ENCODE data around the gene SH3PXD2A.

DNA sequence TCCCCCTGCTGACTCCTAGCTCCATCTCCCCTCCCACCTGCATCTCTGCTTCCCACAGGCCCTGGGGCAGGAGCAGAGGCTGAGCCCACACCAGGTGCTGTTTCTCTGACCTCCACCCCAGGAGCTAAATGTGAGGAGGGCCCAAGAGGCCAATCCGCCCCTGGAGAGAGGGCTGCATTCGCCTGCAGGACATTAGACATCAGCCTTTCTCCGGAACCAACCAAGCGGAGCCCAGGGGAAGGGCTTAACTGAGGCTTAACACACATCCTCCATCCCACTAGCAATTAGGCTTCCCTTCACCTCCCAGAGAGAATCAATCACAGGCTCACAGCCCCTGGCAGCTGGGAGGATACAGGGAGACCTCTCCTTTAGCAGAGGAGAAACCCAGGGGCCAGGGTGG, 50.5 kb downstream of the SH3PXD2A start:
- TF ChIP-seq, protein P1, sequence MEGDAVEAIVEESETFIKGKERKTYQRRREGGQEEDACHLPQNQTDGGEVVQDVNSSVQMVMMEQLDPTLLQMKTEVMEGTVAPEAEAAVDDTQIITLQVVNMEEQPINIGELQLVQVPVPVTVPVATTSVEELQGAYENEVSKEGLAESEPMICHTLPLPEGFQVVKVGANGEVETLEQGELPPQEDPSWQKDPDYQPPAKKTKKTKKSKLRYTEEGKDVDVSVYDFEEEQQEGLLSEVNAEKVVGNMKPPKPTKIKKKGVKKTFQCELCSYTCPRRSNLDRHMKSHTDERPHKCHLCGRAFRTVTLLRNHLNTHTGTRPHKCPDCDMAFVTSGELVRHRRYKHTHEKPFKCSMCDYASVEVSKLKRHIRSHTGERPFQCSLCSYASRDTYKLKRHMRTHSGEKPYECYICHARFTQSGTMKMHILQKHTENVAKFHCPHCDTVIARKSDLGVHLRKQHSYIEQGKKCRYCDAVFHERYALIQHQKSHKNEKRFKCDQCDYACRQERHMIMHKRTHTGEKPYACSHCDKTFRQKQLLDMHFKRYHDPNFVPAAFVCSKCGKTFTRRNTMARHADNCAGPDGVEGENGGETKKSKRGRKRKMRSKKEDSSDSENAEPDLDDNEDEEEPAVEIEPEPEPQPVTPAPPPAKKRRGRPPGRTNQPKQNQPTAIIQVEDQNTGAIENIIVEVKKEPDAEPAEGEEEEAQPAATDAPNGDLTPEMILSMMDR (conservative IDR thresholded peaks at IDR 0.05; ENCODE audit: low read depth in 2 of 2): no peak
- TF ChIP-seq EZH2 (IDR thresholded peaks at IDR 0.05; ENCODE audit: low read depth, unreplicated experiment) (no peak), POLR2AphosphoS5 (IDR thresholded peaks at IDR 0.05; ENCODE audit: low read depth) (no peak)
